ENCODE data around the gene MERTK.

- TF ChIP-seq POLR2A (IDR thresholded peaks at IDR 0.05): no peak
- TF ChIP-seq CTCF (IDR thresholded peaks at IDR 0.05): no peak
Measured at GRCh38 chr2:112061299-112061698, 162.9 kb downstream of the MERTK start.
